ENCODE data around the gene OCIAD1. TPM values are rescaled to one million over a fixed set of nuclear protein-coding genes. Genes with fewer than 3 reads are reported as not detected.

OCIAD1 gene
- total and polyA plus RNA-seq, 10 of the 15 experiments (the other 5 are each of a cell fraction or from before 2014, with no cell fraction given): 89.1 to 196 (median 136) TPM

- TF ChIP-seq CTCF (IDR thresholded peaks at IDR 0.05 in 2 of 3, conservative IDR thresholded peaks at IDR 0.05 in 1 of 3; ENCODE audit: control insufficient read depth in 2 of 3, extremely low read depth in 1 of 3, insufficient read depth in 1 of 3, low read depth in 3 of 3, low read length in 3 of 3) (no peak), ETV6 (conservative IDR thresholded peaks at IDR 0.05 in 1 of 2, IDR thresholded peaks at IDR 0.05 in 1 of 2; ENCODE audit: borderline replicate concordance in 1 of 2, low read depth in 1 of 2) (no peak), HDAC2 (IDR thresholded peaks at IDR 0.05) (no peak)
- TF ChIP-seq, protein P1, sequence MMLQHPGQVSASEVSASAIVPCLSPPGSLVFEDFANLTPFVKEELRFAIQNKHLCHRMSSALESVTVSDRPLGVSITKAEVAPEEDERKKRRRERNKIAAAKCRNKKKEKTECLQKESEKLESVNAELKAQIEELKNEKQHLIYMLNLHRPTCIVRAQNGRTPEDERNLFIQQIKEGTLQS (IDR thresholded peaks at IDR 0.05; ENCODE audit: borderline replicate concordance, extremely low read depth, low read depth, low read length): no peak
These were observed 16.9 kb upstream of the OCIAD1 start (continued) for GRCh38 chr4:48813964-48814363.

DNA sequence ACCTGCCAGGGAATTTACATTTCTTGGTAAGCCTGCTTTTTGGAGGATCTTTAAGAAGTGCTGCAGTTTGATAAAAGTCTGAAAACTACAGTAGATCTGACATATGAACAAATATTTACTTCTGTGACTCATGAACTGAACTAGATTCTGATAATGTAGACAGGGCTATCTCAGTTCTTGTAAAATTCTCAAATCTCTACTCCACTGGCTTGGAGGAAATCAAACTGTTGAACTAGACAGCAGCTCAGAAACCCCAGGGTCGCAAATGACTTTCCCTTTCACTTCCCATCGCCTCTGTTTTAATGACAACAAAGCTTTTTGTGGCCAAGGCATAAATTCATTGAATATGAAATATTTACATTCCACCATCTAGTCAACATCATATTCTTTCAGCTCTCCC is 15.4 kb upstream of the OCIAD1 start:
- H3K9ac ChIP-seq (ENCODE audit: control insufficient read depth, insufficient read depth, low read length): no peak overlapping the region
- BruUV-seq (replicated peaks): no TSS peak
- H3K27ac ChIP-seq (ENCODE audit: control insufficient read depth, insufficient read depth): 0 out of 2 replicates have a peak overlapping the region, but pooled peaks have one; percentile 1
- DNase-seq (ENCODE audit: low read depth, low spot score): no peak
- POLR2A ChIA-PET: interaction anchor here (0.6 to 1.4 kb wide), 3 partner anchors 13 to 236 kb away, joined by 3 read pairs; no protein-coding TSS in a partner anchor
- H3K79me2 ChIP-seq (ENCODE audit: control insufficient read depth, insufficient read depth, low read length): no peaks in the 10 kb centered on the region
- H4K20me1 ChIP-seq (ENCODE audit: control insufficient read depth, insufficient read depth): no peaks in the 10 kb centered on the region
- peak overlapping the region; percentile 49; the same call in 1 of the 2 replicates for H3K4me3 ChIP-seq
- H3K9me3 ChIP-seq (replicated peaks; ENCODE audit: control insufficient read depth, insufficient read depth, low read length): no peaks in the 10 kb centered on the region
- 4% methylated on average over 2 of the region's 2 CpGs for WGBS (ENCODE audit: insufficient coverage, insufficient replicate concordance, low lambda C conversion rate, missing lambda C conversion rate)
- in situ Hi-C loops (cut with MboI) (no loop called here), intact Hi-C loops (cut with micrococcal nuclease; ENCODE audit: unreplicated experiment) (no loop called here)
- RAD21 ChIA-PET (ENCODE audit: unreplicated experiment): interaction anchor here (1.2 kb wide), 1 partner anchor 35 kb away, joined by 7 read pairs; no protein-coding TSS in a partner anchor
- no peaks in the 10 kb centered on the region for H3K36me3 ChIP-seq (ENCODE audit: control insufficient read depth in 2 of 2, insufficient read depth in 2 of 2, low read length in 1 of 2)
- SMC1A ChIA-PET (ENCODE audit: uncharacterized antibody, unreplicated experiment): interaction anchor here (0.9 to 2.0 kb wide), 6 partner anchors 10 to 184 kb away, joined by 3 to 6 read pairs (median 4); partner anchors contain the start of gene FRYL
- H3K27me3 ChIP-seq (replicated peaks in 1 of 2; ENCODE audit: control insufficient read depth in 2 of 2, insufficient read depth in 2 of 2, low read length in 1 of 2): no peaks in the 10 kb centered on the region
- peak overlapping the region; percentile 3 for H2AFZ ChIP-seq (ENCODE audit: control insufficient read depth, low read depth, low read length)
- CTCF ChIA-PET: no interaction called here
- TF ChIP-seq BCLAF1 (IDR thresholded peaks at IDR 0.05) (no peak), NFIC (IDR thresholded peaks at IDR 0.05; ENCODE audit: low read depth, low read length) (peak; percentile 22; the same call in 1 of the 2 replicates), NFYA (IDR thresholded peaks at IDR 0.05; ENCODE audit: borderline replicate concordance, low read depth, low read length) (no peak), ZSCAN29 (IDR thresholded peaks at IDR 0.05) (no peak), SPI1 (IDR thresholded peaks at IDR 0.05; ENCODE audit: borderline replicate concordance, insufficient read depth, low read depth, low read length) (peak; percentile 36; the same call in 1 of the 2 replicates)
- TF ChIP-seq, protein P2, sequence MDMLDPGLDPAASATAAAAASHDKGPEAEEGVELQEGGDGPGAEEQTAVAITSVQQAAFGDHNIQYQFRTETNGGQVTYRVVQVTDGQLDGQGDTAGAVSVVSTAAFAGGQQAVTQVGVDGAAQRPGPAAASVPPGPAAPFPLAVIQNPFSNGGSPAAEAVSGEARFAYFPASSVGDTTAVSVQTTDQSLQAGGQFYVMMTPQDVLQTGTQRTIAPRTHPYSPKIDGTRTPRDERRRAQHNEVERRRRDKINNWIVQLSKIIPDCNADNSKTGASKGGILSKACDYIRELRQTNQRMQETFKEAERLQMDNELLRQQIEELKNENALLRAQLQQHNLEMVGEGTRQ (IDR thresholded peaks at IDR 0.05; ENCODE audit: borderline replicate concordance, low read depth, low read length): no peak
- H3K4me2 ChIP-seq (ENCODE audit: control insufficient read depth, insufficient read depth): peak overlapping the region; percentile 85
- peak; percentile 74 for FAIRE-seq
- H3K4me1 ChIP-seq (ENCODE audit: control insufficient read depth, insufficient read depth, low read length): peaks cover 15% of the 10 kb centered on the region; the same call in 1 of the 2 replicates
- peak; percentile 80 for ATAC-seq

All from GM12878 (cell line).